Measurements from ENCODE around the gene CXCL1.

DNA sequence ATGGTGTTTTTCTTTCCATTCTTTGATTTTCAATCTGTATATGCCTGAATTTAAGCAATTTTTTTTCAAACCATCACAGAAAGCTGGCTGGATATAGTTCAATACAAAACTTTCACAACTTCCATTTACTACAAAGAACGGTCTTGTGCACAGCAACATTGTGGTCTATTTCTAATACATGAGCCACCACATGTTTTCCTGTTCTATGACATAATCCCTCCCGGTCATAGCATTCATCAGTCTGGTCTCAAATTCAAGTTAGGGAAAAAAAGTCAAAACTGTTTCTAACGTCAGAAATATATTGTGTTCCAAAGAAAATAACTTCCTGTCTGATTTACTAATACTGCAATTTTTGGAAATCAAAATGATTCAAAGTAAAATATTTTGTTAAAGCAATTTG is 40.2 kb upstream of the CXCL1 start:
- TF ChIP-seq EZH2 (IDR thresholded peaks at IDR 0.05) (no peak), FOXP2 (optimal IDR thresholded peaks at IDR 0.05; ENCODE audit: control extremely low read depth, extremely low read length, insufficient read depth) (no peak)
